Common myeloid progenitor, CD34-positive (primary cell): Measurements from ENCODE around the gene COPS2.
"Not testable (repeated sequence)": the region's sequence is repeated elsewhere in the genome, so short reads cannot be mapped to it uniquely, and the experiment has no call there.

Experiments
- CTCF ChIA-PET: fragments of 350-600 bp; sonication (Branson Sonifier 250); formaldehyde crosslinking; loops from one replicate; lab custom pipeline; 2021; ENCODE audit warnings: antibody characterized with exemption; lab: Charles Lee
- POLR2A ChIA-PET: fragments of 350-600 bp; sonication (Branson Sonifier 250); formaldehyde crosslinking; loops from one replicate; lab custom pipeline; 2021; ENCODE audit warnings: antibody characterized with exemption; lab: Charles Lee
- DNase-seq, 3 donors: peaks; one replicate each; pipeline versions ENCODE4 v3.0.0 to v3.0.0-alpha.2; 2013
- H3K27ac ChIP-seq, 2 experiments: 1 replicate in 1 of 2; 2 replicates in 1 of 2; pipeline ENCODE4 v1.7.0; 2013; ENCODE audit warnings: inconsistent platforms in 2 of 2, low read length in 2 of 2, mild to moderate bottlenecking in 2 of 2, low read depth in 1 of 2, moderate library complexity in 1 of 2; ENCODE audit not compliant: severe bottlenecking in 2 of 2, insufficient read depth in 1 of 2, poor library complexity in 1 of 2
- H3K27me3 ChIP-seq, 5 experiments: replicated peaks in 2 of 5; 1 replicate in 3 of 5; 2 replicates in 2 of 5; pipeline versions ENCODE4 v1.6.1 to v1.7.0; 2013; ENCODE audit warnings: low read length in 4 of 5, mild to moderate bottlenecking in 2 of 5, moderate library complexity in 2 of 5, inconsistent platforms in 1 of 5; ENCODE audit not compliant: insufficient read depth in 5 of 5, control insufficient read depth in 4 of 5
- H3K36me3 ChIP-seq, 4 experiments: 1 replicate in 2 of 4; 2 replicates in 2 of 4; pipeline versions ENCODE4 v1.6.1 to v1.7.0; 2013; ENCODE audit warnings: low read length in 3 of 4, control low read depth in 1 of 4, mild to moderate bottlenecking in 1 of 4; ENCODE audit not compliant: control insufficient read depth in 4 of 4, insufficient read depth in 4 of 4
- H3K4me1 ChIP-seq, 4 experiments: 1 replicate in 3 of 4; 2 replicates in 1 of 4; pipeline versions ENCODE4 v1.6.1 to v1.7.1; 2013; ENCODE audit warnings: low read length in 3 of 4, mild to moderate bottlenecking in 3 of 4, control low read depth in 1 of 4, inconsistent platforms in 1 of 4, moderate library complexity in 1 of 4; ENCODE audit not compliant: control insufficient read depth in 4 of 4, insufficient read depth in 4 of 4; ENCODE audit errors: control extremely low read depth in 1 of 4
- H3K4me3 ChIP-seq, 7 experiments: 1 replicate in 4 of 7; 2 replicates in 3 of 7; pipeline versions ENCODE4 v1.5.1 to v1.7.0; 2013; ENCODE audit warnings: mild to moderate bottlenecking in 7 of 7, low read length in 6 of 7, moderate library complexity in 6 of 7, inconsistent platforms in 2 of 7, low read depth in 2 of 7, control low read depth in 1 of 7; ENCODE audit not compliant: insufficient read depth in 4 of 7, control insufficient read depth in 1 of 7; ENCODE audit errors: extremely low read depth in 1 of 7
- H3K9me3 ChIP-seq, 5 experiments: 1 replicate in 4 of 5; 2 replicates in 1 of 5; pipeline versions ENCODE4 v1.6.1 to v1.7.1; 2013; ENCODE audit warnings: low read length in 4 of 5, mild to moderate bottlenecking in 2 of 5, inconsistent platforms in 1 of 5, low read depth in 1 of 5, moderate library complexity in 1 of 5; ENCODE audit not compliant: control insufficient read depth in 4 of 5, insufficient read depth in 2 of 5; ENCODE audit errors: control extremely low read depth in 1 of 5
- WGBS: methylation state at CpG from one replicate; pipeline ENCODE4 v1.1.5; 2013; ENCODE audit not compliant: insufficient coverage; 5-methylcytosine and 5-hydroxymethylcytosine counted together

The COPS2 gene

GRCh38 chr15:49178497-49178896 lies 23.1 kb upstream of the COPS2 start:
- Histone ChIP-seq H3K4me1 (peaks cover 0 to 2% (median 0%) of the 10 kb centered on the region in 4 experiments), H3K9me3 (peaks cover 0 to 5% (median 0%) of the 10 kb centered on the region in 5 experiments), H3K27me3 (no peaks in the 10 kb centered on the region), H3K36me3 (peaks cover 0 to 4% (median 2%) of the 10 kb centered on the region in 4 experiments), H3K4me3 (no peak overlapping the region), H3K27ac (no peak overlapping the region)
- peak in 2 of 3 donors; percentile 32 to 63 for DNase-seq
- CTCF ChIA-PET = interaction anchor here (1.0 to 1.2 kb wide), 2 partner anchors 9 to 33 kb away, joined by 3 read pairs; partner anchors contain the start of gene GALK2
- POLR2A ChIA-PET = no interaction called here
- WGBS = 100% methylated on average over 4 of the region's 7 CpGs

- CTCF ChIA-PET, H3K9me3 ChIP-seq, H3K4me3 ChIP-seq, DNase-seq, H3K27me3 ChIP-seq, POLR2A ChIA-PET, H3K36me3 ChIP-seq, H3K27ac ChIP-seq: not testable (repeated sequence)
- peaks cover 1 to 20% (median 10%) of the 10 kb centered on the region in 4 experiments for H3K4me1 ChIP-seq
- WGBS = 100% methylated on average over 2 of the region's 6 CpGs
Measured at GRCh38 chr15:49175582-49176397, 20.4 kb upstream of the COPS2 start.

- Histone ChIP-seq H3K4me3 (no peak overlapping the region), H3K36me3 (peaks cover 0 to 2% (median 2%) of the 10 kb centered on the region in 4 experiments), H3K9me3 (peaks cover 0 to 5% (median 0%) of the 10 kb centered on the region in 5 experiments), H3K27ac (no peak overlapping the region), H3K4me1 (peaks cover 6 to 26% (median 16%) of the 10 kb centered on the region in 4 experiments), H3K27me3 (no peaks in the 10 kb centered on the region)
- ChIA-PET CTCF (interaction anchor here (0.9 to 1.8 kb wide), 3 partner anchors 19 to 316 kb away, joined by 3 to 4 read pairs (median 3); partner anchors contain the start of gene COPS2), POLR2A (no interaction called here)
- WGBS = no CpG with 5 or more reads among the region's 3 CpGs
- DNase-seq = no peak
Measured at GRCh38 chr15:49174902-49175301, 19.5 kb upstream of the COPS2 start.

- no peaks in the 10 kb centered on the region for H3K27me3 ChIP-seq
- ChIA-PET POLR2A (no interaction called here), CTCF (interaction anchor here (0.7 to 1.8 kb wide), 3 partner anchors 15 to 149 kb away, joined by 3 to 6 read pairs (median 3); partner anchors contain the start of gene COPS2)
- DNase-seq = no peak
- H3K27ac ChIP-seq = peak overlapping the region; percentile 76 to 91
- peaks cover 0 to 5% (median 0%) of the 10 kb centered on the region in 5 experiments for H3K9me3 ChIP-seq
- H3K4me1 ChIP-seq = peaks cover 6 to 28% (median 20%) of the 10 kb centered on the region in 4 experiments
- peak overlapping the region in 3 of 7 experiments; percentile 5 to 97 (median 91) for H3K4me3 ChIP-seq
- H3K36me3 ChIP-seq = peaks cover 0 to 2% (median under 1%) of the 10 kb centered on the region in 4 experiments
- 100% methylated on average over 2 of the region's 12 CpGs for WGBS
Measured at GRCh38 chr15:49171790-49172189, 16.4 kb upstream of the COPS2 start.

GRCh38 chr15:49169880-49170597 lies 14.6 kb upstream of the COPS2 start, which contains the start of gene GALK2:
TSS of gene GALK2 (plus strand) at chr15:49170247. CDS start at chr15:49170323, 76 bp downstream.
- peak; percentile 91 to 96 (median 93) for DNase-seq
- ChIA-PET CTCF (interaction anchor here (0.6 to 1.3 kb wide), 4 partner anchors 9 to 147 kb away, joined by 3 to 9 read pairs (median 3); partner anchors contain the start of gene COPS2), POLR2A (interaction anchor here (1.0 to 1.3 kb wide), 2 partner anchors 15 to 25 kb away, joined by 3 to 9 read pairs; partner anchors contain the start of gene COPS2)
- Histone ChIP-seq H3K9me3 (no peaks in the 10 kb centered on the region), H3K4me1 (peaks cover 6 to 28% (median 20%) of the 10 kb centered on the region in 4 experiments), H3K36me3 (peaks cover 0 to 2% (median 0%) of the 10 kb centered on the region in 4 experiments), H3K27ac (peak within 1 kb of the TSS; percentile 76 to 91), H3K27me3 (no peaks in the 10 kb centered on the region), H3K4me3 (peak within 1 kb of the TSS; percentile 68 to 97 (median 91))
- 4% methylated on average over 22 of the region's 30 CpGs for WGBS

GRCh38 chr15:49168016-49168415 lies 12.6 kb upstream of the COPS2 start:
- no peaks in the 10 kb centered on the region for H3K27me3 ChIP-seq
- H3K27ac ChIP-seq = no peak overlapping the region
- no peak overlapping the region for H3K4me3 ChIP-seq
- H3K4me1 ChIP-seq = peaks cover 6 to 28% (median 20%) of the 10 kb centered on the region in 4 experiments
- WGBS = 100% methylated on average over 1 of the region's 3 CpGs
- H3K36me3 ChIP-seq = peaks cover 0 to 7% (median 1%) of the 10 kb centered on the region in 4 experiments
- no peak for DNase-seq
- H3K9me3 ChIP-seq = no peaks in the 10 kb centered on the region
- ChIA-PET CTCF (no interaction called here), POLR2A (no interaction called here)
